GM23248 (cell line): ENCODE results near the gene PIH1D1.

Experiments used
- EZH2 ChIP-seq: fragments of 200-600 bp; sonication (generic); IDR thresholded peaks from 2 replicates; pipeline ENCODE4 v1.6.1; 2018; ENCODE audit warnings: antibody characterized with exemption, mild to moderate bottlenecking; ENCODE audit not compliant: insufficient read depth, poor library complexity, severe bottlenecking
- EZH2phosphoT487 ChIP-seq: fragments of 200-600 bp; sonication (generic); IDR thresholded peaks from 2 replicates; pipeline ENCODE4 v1.6.1; 2018; ENCODE audit warnings: antibody characterized with exemption, moderate library complexity, mild to moderate bottlenecking, low read depth; ENCODE audit not compliant: insufficient read depth

- no peak for TF ChIP-seq EZH2phosphoT487
- TF ChIP-seq EZH2, result no peak
Measured at GRCh38 chr19:49469828-49470614, 18.4 kb upstream of the PIH1D1 start.
